Measurements from ENCODE around the gene KIZ.
"Not testable (repeated sequence)": the region's sequence is repeated elsewhere in the genome, so short reads cannot be mapped to it uniquely, and the experiment has no call there.

Gene KIZ

DNA sequence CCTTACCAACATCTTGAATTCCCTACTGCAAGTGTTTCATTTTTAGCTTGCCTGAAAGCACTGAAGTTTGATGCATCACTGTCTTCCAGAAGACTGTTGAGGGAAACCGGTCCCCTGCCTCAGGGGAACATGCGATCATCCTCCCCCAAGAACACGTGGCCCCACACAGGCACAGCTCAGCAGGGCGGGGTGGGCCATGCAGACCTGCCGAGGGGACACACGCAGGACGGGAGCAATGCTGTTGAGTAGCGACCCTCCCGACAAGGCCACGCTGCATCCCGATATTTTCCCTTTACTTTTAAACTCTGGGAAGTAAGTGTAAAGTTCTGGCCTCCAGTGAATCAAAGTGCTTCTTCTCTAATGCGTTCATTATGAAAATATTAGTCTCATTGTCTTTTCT is 117.9 kb downstream of the KIZ start:
- TF ChIP-seq CTCF (IDR thresholded peaks at IDR 0.05), result no peak
- Histone ChIP-seq H3K4me1 (no peaks in the 10 kb centered on the region), H3K4me3 (no peak overlapping the region), H3K36me3 (peaks cover 33 to 56% (median 36%) of the 10 kb centered on the region in 3 donors), H3K27ac (no peak overlapping the region), H3K9me3 (no peaks in the 10 kb centered on the region), H3K27me3 (no peaks in the 10 kb centered on the region)
- DNase-seq, result no peak
- intact Hi-C loops (cut with DNase I; ENCODE audit: low total_unique reads), result no loop called here

DNA sequence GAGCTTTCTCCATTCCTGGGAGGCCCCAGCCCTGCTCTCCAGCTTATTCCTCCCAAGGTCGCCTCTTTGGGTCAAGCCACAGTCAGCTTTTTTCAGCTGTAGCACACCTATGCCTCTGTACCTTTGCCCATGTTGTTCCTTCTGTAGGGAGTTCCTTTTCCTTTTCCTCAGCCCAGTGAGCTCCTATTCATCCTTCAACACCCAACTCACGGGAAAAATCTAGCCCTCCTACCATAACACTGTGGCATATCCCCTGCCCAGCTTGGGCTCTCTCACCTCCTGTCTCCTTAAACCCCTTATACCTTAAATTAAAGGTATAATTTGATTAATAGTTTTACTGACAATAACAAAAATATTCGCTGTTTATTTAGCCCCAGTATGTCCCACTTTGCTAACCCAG is 118.9 kb downstream of the KIZ start:
- Histone ChIP-seq H3K27ac (no peak overlapping the region), H3K36me3 (peaks cover 28 to 52% (median 29%) of the 10 kb centered on the region in 3 donors), H3K9me3 (no peaks in the 10 kb centered on the region), H3K27me3 (no peaks in the 10 kb centered on the region), H3K4me3 (no peak overlapping the region), H3K4me1 (no peaks in the 10 kb centered on the region)
- no peak for DNase-seq
- intact Hi-C loops (cut with DNase I; ENCODE audit: low total_unique reads), result no loop called here
- no peak for TF ChIP-seq CTCF (IDR thresholded peaks at IDR 0.05)

DNA sequence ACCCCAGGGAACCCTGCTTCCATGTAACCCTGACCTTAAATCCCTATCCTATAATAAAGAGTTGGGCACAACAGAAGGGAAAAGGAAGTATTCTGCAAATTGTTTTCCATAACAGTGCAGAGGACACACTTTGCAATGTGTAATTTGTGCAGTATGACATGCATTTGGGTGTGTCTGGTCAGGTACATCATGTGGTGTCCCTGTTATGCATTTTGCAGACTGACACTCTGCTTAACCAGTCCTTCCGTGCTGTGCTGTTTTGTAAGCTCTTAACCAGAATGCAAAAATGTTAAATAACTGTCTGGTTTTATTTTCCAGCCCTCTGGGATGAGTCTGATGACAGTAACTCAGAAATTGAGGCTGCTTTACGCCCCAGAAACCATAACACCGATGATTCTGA is 120.3 kb downstream of the KIZ start:
- no peak for TF ChIP-seq CTCF (IDR thresholded peaks at IDR 0.05)
- Histone ChIP-seq H3K27me3 (no peaks in the 10 kb centered on the region), H3K4me1 (no peaks in the 10 kb centered on the region), H3K27ac (no peak overlapping the region), H3K9me3 (no peaks in the 10 kb centered on the region), H3K36me3 (peaks cover 28 to 47% (median 29%) of the 10 kb centered on the region in 3 donors), H3K4me3 (no peak overlapping the region)
- intact Hi-C loops (cut with DNase I; ENCODE audit: low total_unique reads), result no loop called here
- DNase-seq, result no peak

- H3K9me3 ChIP-seq; DNase-seq; H3K27me3 ChIP-seq; H3K4me3 ChIP-seq; intact Hi-C loops (cut with DNase I; ENCODE audit: low total_unique reads); H3K4me1 ChIP-seq; H3K27ac ChIP-seq: not testable (repeated sequence)
- H3K36me3 ChIP-seq, result peaks cover 28 to 40% (median 29%) of the 10 kb centered on the region in 3 donors
Measured at GRCh38 chr20:21247603-21248095, 121.8 kb downstream of the KIZ start.

DNA sequence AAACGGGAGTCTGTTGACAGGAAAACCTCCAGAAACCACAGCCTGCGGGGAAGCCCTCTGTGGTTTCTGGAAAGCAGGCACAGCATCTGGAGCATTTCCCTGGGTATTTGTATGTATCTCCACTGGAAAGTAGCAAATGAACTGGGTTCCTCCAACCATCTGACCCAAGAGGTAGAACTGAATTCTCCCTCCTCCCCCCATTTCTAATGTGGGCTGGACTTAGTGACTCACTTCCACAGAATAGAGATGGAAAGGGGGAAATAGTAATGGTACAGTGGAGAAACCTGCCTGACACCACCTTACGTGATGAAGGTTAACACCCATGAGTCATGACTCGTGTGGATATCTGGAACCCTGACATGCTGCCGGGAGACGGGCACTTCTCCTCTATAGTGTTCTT is 125.4 kb downstream of the KIZ start:
- no peak for DNase-seq

GRCh38 chr20:21257192-21257591 is 131.3 kb downstream of the KIZ start:
- no peaks in the 10 kb centered on the region for H3K36me3 ChIP-seq
- DNase-seq, result no peak
- H3K27ac ChIP-seq, result no peak overlapping the region
- intact Hi-C loops (cut with DNase I; ENCODE audit: low total_unique reads), result no loop called here
- H3K27me3 ChIP-seq, result no peaks in the 10 kb centered on the region
- TF ChIP-seq CTCF (IDR thresholded peaks at IDR 0.05), result no peak
- no peaks in the 10 kb centered on the region for H3K9me3 ChIP-seq
- no peaks in the 10 kb centered on the region for H3K4me1 ChIP-seq
- no peak overlapping the region for H3K4me3 ChIP-seq

More for the DNA sequence above, 125.4 kb downstream of the KIZ start:
- intact Hi-C loops (cut with DNase I; ENCODE audit: low total_unique reads), result no loop called here
- Histone ChIP-seq H3K27me3 (no peaks in the 10 kb centered on the region), H3K36me3 (peaks cover under 1 to 4% (median 1%) of the 10 kb centered on the region in 3 donors), H3K4me1 (no peaks in the 10 kb centered on the region), H3K4me3 (no peak overlapping the region), H3K27ac (no peak overlapping the region), H3K9me3 (no peaks in the 10 kb centered on the region)
- TF ChIP-seq CTCF (IDR thresholded peaks at IDR 0.05), result no peak

All from tibial artery (tissue), 4 donors.